SKM-1 treated with dmso at 0.1 percent for 144 hours (cell line): Measurements from ENCODE around the gene RSPRY1.

Experiments
- DNase-seq: peaks from one replicate; lab custom pipeline; 2025; ENCODE audit not compliant: unreplicated experiment; lab: John Stamatoyannopoulos, UW

Gene RSPRY1

GRCh38 chr16:57152096-57153093 lies 33.7 kb upstream of the RSPRY1 start:
- DNase-seq, result no peak

- DNase-seq, result no peak
These were observed 32.3 kb upstream of the RSPRY1 start for GRCh38 chr16:57153841-57154240.

DNA sequence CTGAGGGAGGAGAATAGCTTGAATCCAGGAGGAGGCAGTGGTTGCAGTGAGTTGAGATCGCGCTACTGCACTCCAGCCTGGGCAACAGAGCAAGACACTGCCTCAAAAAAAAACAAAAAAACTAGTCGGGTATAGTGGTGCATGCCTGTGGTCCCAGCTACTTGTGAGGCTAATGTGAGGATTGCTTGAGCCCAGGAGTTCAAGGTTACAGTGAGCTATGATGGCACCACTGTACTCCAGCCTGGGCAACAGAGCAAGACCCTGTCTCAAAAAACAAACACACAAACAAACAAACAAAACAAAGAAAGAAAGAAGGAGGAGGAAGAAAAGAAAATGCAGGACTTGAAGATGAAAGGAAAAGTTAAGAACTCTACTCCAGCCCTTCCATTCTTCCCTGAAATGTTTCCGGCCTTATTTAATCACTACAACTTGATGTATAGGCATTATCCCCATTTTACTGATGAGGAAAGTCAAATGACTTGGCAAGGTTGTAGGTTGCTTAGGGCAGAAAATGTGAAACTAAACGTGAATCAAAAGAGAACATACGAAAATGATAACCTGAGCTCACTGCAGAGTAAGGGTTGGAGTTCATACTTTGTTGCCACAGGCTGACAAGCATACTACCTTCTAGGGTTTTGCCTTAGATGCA lies 30.3 kb upstream of the RSPRY1 start:
- DNase-seq, result no peak

DNA sequence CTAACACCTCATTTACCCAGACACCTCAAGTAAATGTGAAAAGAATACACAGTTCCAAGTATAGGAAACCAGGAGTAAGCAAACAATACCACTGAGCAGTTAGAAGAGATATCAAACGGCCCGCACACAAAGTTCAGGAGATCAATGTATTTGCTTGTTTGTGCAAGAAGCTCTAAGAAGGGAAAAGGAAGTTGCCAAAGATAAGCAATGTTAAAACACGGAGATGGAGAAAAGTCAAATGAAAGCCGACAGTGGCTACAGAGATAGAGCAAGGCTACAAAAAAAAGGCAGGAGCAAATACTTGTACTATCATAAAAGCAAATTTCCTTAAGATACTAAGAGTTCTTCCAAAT lies 29.8 kb upstream of the RSPRY1 start:
- DNase-seq, result no peak

DNA sequence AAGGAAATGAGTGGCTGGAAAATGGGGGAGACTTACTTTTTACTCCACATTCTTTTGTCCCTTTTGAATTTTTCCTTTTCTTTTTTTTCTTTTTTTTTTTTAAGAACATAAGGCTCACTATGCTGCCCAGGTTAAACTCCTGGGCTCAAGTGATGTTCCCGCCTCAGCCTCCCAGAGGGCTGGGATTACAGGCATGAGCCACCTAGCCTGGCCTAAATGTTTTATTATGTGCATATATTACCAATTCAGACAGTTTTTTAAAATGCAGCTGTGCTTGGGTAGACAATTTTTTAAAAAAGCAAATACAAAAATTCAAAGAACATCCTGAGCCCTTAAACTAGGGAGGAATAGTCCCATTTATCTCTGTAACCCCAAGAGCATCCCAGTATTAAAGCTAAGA lies 28.6 kb upstream of the RSPRY1 start:
- no peak for DNase-seq

DNA sequence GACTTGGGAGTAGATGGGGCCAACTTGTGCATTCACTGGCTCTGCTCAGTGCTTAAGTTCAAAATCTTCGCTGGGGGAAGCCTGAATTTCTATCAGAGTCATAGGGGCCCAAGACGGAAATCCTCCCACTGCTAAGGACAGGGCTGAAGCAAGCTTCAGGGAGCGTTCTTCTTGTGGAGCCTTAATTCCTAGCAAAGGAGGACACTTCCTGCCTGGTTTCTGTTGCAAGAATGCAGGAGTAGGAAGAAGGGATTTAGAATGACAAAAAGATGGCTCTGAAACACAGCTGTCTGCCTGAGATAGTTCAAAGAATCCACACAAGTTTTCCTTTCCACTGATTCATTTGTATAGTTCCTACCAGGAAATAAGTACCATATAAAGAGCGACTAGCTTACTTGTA lies 26.7 kb upstream of the RSPRY1 start:
- DNase-seq, result no peak

GRCh38 chr16:57163842-57164241 lies 22.3 kb upstream of the RSPRY1 start:
- DNase-seq, result no peak

- no peak for DNase-seq
These were observed 20.6 kb upstream of the RSPRY1 start for GRCh38 chr16:57165483-57165882.

- no peak for DNase-seq
These were observed 20.2 kb upstream of the RSPRY1 start for GRCh38 chr16:57165938-57166337.

- DNase-seq, result no peak
These were observed 19.7 kb upstream of the RSPRY1 start for GRCh38 chr16:57166451-57166850.

DNA sequence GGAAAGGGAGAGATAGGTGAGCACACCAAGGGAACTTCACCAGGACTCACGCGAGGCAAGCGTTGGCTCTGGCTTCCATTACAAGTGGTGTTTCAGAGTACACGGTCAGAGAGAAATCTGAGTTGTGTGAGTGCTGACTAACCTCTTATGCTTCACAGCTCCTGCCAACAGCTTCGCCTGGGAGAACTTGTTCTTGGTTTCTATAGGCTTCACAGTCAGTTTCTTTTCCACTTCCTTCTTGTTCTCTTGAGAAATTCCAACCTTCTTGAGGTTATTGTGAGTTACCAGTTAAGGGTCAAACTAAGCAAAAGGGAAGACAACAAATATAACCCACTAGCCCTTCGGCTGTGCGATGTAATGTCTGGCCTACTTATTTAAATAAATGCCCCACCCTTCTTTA lies 19.2 kb upstream of the RSPRY1 start:
- no peak for DNase-seq

GRCh38 chr16:57167538-57167937 lies 18.6 kb upstream of the RSPRY1 start:
- no peak for DNase-seq

DNA sequence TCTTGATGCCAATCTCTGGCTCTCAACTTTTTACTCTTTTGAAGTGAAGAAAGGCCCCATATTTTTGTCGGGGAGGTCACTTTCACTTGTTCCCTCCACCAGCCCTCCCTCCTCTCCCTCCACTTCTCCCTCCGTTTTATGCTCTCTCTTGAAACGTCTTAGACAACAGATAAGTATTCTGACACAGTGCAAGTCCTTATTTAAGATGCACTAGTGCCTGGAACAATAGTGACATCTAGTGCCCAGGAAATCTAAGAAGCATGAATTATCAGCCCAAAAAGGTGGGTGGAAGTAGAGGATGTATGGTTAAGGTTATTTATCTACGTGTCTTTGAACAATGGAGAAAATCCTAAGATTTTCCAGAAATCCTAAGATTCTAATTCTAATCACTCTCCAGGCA lies 18.2 kb upstream of the RSPRY1 start:
- peak; percentile 29 for DNase-seq

DNA sequence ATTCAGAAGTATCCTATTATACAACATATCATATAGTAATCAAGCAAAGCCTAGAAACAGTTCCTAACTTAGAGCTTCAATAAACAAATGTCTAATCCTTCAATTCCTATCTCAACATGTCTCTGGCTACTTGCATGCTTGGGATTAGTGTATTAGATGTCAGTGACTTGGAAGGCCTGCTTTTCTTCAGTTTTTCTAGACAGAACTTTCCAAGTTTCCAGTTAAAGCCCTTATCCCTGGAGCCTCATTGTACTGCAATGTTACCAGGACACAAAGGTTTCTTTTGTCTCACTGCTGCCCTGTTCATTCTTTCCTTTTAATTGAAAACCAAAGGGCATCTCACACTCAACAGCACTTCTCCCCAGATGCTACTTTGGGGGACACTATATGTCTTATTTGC lies 16.8 kb upstream of the RSPRY1 start:
- no peak for DNase-seq

DNA sequence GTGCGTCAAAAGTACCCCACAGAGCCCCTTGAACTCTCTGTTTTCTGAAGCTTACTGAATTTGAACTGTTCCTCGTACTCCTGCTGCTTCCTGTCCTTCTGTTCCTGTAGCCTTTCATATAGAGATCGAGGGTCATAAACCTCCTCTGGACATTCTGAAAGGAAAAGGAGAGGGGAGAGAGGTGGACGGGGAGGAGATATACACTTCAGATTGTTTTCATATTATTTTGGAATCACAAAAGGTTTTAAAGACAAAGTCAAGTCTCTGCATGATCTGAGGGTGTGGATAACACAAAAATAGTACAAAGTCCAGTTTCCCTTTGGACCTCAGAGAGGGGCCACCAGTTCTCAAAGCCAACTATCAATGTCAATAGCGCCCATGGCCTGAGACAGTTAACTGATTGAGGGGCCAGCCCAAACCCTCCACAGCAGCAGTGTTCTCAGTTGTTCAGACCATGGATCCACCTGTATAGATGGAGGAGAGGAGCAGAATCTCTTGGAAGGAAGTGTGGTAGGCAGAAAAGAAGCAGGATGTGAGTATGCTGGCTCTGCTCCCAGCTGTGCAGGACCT lies 13.3 kb upstream of the RSPRY1 start:
- no peak for DNase-seq

- DNase-seq, result no peak
These were observed 10.2 kb upstream of the RSPRY1 start for GRCh38 chr16:57175896-57176295.

DNA sequence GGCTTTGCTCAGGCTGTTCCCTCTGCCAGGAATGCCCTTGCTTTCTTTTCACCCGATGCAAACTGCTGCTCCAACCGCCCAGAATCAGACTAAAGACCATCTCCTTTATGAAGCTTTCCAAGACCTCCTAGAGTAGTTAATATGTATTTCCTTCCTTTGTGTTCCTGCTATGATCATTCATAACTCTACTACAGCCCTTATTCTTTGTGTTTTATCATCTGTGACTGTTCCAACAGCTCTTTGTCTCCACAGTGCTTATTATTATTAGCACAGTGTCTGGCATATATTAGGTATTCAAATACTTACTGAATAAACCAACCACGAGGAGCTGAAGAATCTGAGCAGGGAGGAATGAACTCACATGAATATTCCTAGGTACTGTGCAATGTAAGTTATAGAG lies 7.9 kb upstream of the RSPRY1 start:
- DNase-seq, result no peak

GRCh38 chr16:57178793-57179212 lies 7.3 kb upstream of the RSPRY1 start:
- no peak for DNase-seq

- no peak for DNase-seq
These were observed 6.8 kb upstream of the RSPRY1 start for GRCh38 chr16:57179215-57179828.

DNA sequence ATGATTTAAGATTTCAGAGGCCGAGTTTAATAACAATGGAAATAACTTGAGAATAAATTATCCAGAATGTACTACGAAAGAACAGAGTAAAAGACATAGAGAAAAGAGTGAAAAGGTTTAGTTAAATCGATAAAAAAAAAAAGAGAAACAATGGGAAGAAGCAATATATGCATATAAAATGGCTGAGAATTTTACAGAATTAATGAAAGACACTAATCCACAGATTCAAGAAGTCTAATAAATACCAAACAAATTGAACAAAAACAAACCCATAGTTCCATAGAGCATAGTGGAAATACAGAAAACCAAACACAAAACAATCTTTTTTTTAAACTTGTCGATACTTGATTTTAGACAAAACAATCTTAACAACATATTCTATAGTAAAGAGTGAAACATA lies 2.0 kb upstream of the RSPRY1 start:
- no peak for DNase-seq

DNA sequence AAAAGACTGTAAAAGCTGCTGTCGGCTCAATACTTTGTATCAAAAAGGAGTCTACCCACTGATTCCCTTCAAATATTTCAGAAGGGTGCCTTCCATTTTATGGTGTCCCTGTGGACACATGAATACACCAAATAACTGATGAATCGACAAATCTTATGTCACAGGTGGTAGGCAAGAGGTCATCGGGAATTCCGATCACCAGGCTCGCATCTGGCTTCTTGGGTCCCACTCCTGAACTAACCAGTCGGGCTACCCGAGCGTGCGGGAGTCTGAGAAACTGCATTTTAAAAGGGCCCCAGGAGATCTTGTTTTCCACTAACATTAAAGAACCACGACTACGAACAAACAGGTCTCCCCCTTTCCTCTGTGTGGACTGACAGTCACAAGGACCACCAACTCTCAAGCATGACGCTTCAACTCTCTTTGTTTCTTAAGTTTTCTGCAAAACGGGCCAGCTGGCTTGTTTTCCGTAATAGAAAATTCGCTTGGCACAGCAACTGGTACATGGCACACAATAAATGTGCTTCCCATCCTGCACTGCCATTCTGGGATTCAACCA lies 1.2 kb upstream of the RSPRY1 start:
- no peak for DNase-seq
